ENCODE results near the gene ACO1. TPM values are rescaled to one million over a fixed set of nuclear protein-coding genes. Genes with fewer than 3 reads are reported as not detected.

ACO1 gene
- total and polyA plus RNA-seq, 4 donors: 41.3 to 78.5 (median 59.5) TPM

DNA sequence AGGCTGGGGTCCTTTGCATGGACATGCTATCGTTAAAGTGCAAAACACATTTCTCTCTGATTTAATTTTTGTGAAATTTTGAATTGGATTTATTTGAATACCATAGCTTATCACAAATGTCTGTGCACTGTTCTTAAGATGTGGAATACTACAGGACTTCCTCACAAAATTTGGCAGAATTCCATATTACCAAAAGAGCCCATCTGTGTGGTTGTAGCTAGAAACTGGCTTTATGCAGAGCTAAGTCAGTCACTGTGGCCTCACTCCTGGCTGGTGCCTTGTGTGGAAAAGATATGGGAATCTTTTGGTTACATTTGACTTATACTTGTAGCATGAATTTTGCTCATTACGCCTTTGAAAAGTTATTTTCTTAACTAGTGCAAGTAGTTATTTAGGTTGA lies 35.5 kb downstream of the ACO1 start:
- Histone ChIP-seq H3K27ac (ENCODE audit: low read depth in 1 of 2, low read length in 2 of 2) (no peak overlapping the region), H3K9ac (ENCODE audit: low read depth in 1 of 2, low read length in 2 of 2) (no peak overlapping the region), H3K36me3 (ENCODE audit: control insufficient read depth in 4 of 4, insufficient read depth in 3 of 4, low read depth in 1 of 4, low read length in 3 of 4) (peaks cover 3 to 60% (median 34%) of the 10 kb centered on the region in 4 donors), H3K9me3 (ENCODE audit: control insufficient read depth in 4 of 4, low read length in 3 of 4) (no peaks in the 10 kb centered on the region), H3K27me3 (ENCODE audit: control insufficient read depth in 4 of 4, insufficient read depth in 4 of 4, low read length in 3 of 4) (no peaks in the 10 kb centered on the region), H3K4me1 (ENCODE audit: control insufficient read depth in 4 of 4, insufficient read depth in 4 of 4, low read length in 3 of 4) (peaks cover 0 to 17% (median 4%) of the 10 kb centered on the region in 4 donors), H3K4me3 (ENCODE audit: low read depth in 1 of 3, low read length in 3 of 3) (no peak overlapping the region)
- TF ChIP-seq, protein P1, sequence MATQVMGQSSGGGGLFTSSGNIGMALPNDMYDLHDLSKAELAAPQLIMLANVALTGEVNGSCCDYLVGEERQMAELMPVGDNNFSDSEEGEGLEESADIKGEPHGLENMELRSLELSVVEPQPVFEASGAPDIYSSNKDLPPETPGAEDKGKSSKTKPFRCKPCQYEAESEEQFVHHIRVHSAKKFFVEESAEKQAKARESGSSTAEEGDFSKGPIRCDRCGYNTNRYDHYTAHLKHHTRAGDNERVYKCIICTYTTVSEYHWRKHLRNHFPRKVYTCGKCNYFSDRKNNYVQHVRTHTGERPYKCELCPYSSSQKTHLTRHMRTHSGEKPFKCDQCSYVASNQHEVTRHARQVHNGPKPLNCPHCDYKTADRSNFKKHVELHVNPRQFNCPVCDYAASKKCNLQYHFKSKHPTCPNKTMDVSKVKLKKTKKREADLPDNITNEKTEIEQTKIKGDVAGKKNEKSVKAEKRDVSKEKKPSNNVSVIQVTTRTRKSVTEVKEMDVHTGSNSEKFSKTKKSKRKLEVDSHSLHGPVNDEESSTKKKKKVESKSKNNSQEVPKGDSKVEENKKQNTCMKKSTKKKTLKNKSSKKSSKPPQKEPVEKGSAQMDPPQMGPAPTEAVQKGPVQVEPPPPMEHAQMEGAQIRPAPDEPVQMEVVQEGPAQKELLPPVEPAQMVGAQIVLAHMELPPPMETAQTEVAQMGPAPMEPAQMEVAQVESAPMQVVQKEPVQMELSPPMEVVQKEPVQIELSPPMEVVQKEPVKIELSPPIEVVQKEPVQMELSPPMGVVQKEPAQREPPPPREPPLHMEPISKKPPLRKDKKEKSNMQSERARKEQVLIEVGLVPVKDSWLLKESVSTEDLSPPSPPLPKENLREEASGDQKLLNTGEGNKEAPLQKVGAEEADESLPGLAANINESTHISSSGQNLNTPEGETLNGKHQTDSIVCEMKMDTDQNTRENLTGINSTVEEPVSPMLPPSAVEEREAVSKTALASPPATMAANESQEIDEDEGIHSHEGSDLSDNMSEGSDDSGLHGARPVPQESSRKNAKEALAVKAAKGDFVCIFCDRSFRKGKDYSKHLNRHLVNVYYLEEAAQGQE (IDR thresholded peaks at IDR 0.05): no peak
- TF ChIP-seq RAD21 (IDR thresholded peaks at IDR 0.05) (no peak), FOXA1 (IDR thresholded peaks at IDR 0.05) (no peak), EGR1 (IDR thresholded peaks at IDR 0.05; ENCODE audit: low read depth in 2 of 2) (no peak), FOXA2 (IDR thresholded peaks at IDR 0.05) (no peak), HNF4A (conservative IDR thresholded peaks at IDR 0.05) (no peak), GABPA (IDR thresholded peaks at IDR 0.05 in 1 of 2, conservative IDR thresholded peaks at IDR 0.05 in 1 of 2) (no peak), JUND (IDR thresholded peaks at IDR 0.05) (no peak), YY1 (IDR thresholded peaks at IDR 0.05) (no peak), NR2F2 (IDR thresholded peaks at IDR 0.05) (no peak), SP1 (IDR thresholded peaks at IDR 0.05) (no peak), TAF1 (conservative IDR thresholded peaks at IDR 0.05) (no peak), HNF4G (IDR thresholded peaks at IDR 0.05) (no peak), RXRA (IDR thresholded peaks at IDR 0.05) (no peak)
- TF ChIP-seq, protein P2, sequence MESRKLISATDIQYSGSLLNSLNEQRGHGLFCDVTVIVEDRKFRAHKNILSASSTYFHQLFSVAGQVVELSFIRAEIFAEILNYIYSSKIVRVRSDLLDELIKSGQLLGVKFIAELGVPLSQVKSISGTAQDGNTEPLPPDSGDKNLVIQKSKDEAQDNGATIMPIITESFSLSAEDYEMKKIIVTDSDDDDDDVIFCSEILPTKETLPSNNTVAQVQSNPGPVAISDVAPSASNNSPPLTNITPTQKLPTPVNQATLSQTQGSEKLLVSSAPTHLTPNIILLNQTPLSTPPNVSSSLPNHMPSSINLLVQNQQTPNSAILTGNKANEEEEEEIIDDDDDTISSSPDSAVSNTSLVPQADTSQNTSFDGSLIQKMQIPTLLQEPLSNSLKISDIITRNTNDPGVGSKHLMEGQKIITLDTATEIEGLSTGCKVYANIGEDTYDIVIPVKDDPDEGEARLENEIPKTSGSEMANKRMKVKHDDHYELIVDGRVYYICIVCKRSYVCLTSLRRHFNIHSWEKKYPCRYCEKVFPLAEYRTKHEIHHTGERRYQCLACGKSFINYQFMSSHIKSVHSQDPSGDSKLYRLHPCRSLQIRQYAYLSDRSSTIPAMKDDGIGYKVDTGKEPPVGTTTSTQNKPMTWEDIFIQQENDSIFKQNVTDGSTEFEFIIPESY (IDR thresholded peaks at IDR 0.05): no peak
- TF ChIP-seq, protein P3, sequence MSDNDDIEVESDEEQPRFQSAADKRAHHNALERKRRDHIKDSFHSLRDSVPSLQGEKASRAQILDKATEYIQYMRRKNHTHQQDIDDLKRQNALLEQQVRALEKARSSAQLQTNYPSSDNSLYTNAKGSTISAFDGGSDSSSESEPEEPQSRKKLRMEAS (IDR thresholded peaks at IDR 0.05): no peak
- TF ChIP-seq, protein P4, sequence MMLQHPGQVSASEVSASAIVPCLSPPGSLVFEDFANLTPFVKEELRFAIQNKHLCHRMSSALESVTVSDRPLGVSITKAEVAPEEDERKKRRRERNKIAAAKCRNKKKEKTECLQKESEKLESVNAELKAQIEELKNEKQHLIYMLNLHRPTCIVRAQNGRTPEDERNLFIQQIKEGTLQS (IDR thresholded peaks at IDR 0.05): no peak
- TF ChIP-seq, protein P5, sequence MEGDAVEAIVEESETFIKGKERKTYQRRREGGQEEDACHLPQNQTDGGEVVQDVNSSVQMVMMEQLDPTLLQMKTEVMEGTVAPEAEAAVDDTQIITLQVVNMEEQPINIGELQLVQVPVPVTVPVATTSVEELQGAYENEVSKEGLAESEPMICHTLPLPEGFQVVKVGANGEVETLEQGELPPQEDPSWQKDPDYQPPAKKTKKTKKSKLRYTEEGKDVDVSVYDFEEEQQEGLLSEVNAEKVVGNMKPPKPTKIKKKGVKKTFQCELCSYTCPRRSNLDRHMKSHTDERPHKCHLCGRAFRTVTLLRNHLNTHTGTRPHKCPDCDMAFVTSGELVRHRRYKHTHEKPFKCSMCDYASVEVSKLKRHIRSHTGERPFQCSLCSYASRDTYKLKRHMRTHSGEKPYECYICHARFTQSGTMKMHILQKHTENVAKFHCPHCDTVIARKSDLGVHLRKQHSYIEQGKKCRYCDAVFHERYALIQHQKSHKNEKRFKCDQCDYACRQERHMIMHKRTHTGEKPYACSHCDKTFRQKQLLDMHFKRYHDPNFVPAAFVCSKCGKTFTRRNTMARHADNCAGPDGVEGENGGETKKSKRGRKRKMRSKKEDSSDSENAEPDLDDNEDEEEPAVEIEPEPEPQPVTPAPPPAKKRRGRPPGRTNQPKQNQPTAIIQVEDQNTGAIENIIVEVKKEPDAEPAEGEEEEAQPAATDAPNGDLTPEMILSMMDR (IDR thresholded peaks at IDR 0.05; ENCODE audit: low read depth, low read length, missing input control): no peak
- WGBS: 93% methylated on average over 2 of the region's 2 CpGs
- no peak for DNase-seq (ENCODE audit: low spot score)

Data from liver (tissue), 9 donors.